NCI-H128 (cell line): ENCODE measurements around the gene SHISA6.
"Not testable (repeated sequence)": the region's sequence is repeated elsewhere in the genome, so short reads cannot be mapped to it uniquely, and the experiment has no call there.

Experiments used
- DNase-seq: peaks from one replicate; lab custom pipeline; 2025; ENCODE audit not compliant: unreplicated experiment; lab: John Stamatoyannopoulos, UW

The SHISA6 gene

GRCh38 chr17:11301874-11302273 is 60.9 kb downstream of the SHISA6 start:
- DNase-seq = not testable (repeated sequence)

GRCh38 chr17:11302401-11303186 is 61.6 kb downstream of the SHISA6 start:
- DNase-seq = no peak

- DNase-seq = no peak
These were observed 62.9 kb downstream of the SHISA6 start for GRCh38 chr17:11303773-11304394.

- no peak for DNase-seq
These were observed 63.6 kb downstream of the SHISA6 start for GRCh38 chr17:11304568-11304967.

DNA sequence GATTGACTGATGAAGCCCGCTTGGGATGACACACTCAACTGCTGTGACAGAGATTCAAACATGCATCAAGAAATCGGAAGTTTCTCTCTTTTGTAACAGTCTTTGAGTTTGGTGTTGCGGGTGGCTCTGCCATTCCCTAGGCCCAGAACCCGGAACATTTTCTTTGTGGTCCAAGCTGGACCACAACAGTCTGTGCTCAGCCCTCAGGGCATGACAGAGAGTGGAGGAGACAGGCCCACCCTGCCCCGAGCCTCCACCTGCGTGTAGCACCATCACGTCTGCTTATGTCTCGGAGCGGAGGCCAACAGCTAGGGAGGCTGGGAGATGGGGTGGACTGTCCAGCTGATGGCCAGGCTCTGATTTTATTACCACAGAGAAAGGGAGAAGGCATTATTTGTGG is 64.5 kb downstream of the SHISA6 start:
- no peak for DNase-seq

DNA sequence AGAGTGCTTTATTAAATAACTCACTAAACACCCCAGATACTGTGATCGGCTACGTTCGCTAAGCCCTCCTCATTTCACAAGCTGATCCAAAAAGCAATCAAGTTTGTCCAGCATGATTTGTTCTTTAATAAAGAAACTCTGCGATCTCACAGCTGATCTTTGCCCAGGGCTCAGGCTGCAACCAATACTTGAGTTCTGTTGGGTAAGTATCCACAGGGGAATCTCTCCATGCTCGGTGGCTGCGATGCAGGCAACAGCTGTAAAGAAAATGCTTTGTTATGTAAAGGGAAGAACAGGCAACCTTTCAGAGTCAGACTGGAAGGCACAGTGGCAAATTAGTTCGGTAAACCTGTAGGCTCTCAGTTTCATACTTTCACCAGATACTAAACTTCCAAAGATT is 67.5 kb downstream of the SHISA6 start:
- no peak for DNase-seq

DNA sequence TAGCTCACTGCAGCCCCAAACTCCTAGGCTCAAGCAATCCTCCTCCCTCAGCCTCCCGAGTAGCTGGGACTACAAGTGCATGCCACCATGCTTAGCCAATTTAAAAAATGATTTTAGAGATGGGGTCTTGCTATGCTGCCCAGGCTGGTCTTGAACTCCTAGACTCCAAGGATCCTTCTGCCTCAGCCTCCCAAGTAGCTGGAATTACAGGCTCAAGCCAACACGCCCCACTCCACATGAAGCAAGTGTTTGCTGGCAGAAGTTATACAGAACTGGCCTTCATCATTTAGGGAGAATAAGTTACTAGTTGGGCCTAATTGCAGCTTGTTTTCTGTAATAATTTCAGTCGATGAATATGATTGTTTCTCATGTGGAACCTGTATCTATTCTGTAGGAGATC is 68.0 kb downstream of the SHISA6 start:
- DNase-seq = no peak

DNA sequence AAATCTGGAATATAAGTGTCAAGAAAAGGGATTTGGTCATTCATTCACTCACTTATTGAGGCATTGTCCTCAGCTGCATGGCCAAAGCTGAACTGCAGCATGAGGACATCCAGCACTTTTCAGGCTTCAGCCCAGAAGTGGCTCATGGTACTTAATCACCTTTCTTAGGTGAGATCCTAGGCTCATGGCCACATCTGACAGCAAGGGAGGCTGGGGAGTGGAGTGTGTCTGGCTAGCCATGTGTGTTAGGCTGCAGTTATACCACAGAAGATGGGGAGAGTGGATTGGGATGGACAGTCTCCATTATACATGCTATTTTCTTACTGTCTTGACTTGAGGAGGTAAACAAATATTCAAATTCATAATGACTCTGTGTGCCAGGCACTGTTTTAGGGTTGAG is 68.8 kb downstream of the SHISA6 start:
- DNase-seq = no peak

DNA sequence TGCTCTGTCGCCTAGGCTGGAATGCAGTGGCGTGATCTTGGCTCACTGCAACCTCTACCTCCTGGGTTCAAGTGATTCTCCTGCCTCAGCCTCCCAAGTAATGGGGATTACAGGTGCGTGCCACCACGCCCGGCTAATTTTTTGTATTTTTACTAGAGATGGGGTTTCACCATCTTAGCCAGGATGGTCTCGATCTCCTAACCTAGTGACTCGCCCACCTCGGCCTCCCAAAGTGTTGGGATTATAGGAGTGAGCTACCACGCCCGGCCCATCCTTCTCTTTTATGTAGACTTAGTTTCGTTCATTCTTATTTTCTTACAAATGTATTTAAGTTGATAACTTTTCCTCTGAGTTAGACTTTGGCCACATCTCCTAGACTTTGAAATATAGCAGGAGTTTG is 75.4 kb downstream of the SHISA6 start:
- DNase-seq = not testable (repeated sequence)

DNA sequence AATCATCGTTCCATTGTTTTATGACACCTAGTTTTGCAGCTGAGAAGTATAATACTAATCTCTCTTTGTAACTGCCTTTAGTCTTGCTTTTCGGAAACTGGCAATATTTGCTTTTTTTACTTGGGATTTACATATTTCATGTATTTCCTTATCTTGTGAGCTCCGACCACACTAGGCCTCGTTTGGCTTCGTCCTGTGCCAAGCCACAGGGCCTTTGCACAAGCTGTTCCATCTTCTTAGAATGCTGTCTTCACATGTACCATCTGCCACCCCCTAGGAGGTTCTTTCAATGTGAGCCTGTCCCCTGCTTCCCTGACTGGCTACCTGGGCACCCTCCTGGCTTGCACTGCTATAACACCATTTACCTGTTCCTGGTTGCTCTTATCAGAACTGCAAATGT is 77.2 kb downstream of the SHISA6 start:
- DNase-seq = no peak

- DNase-seq = no peak
These were observed 78.9 kb downstream of the SHISA6 start for GRCh38 chr17:11319894-11320293.

- no peak for DNase-seq
These were observed 83.0 kb downstream of the SHISA6 start for GRCh38 chr17:11324021-11324420.

- no peak for DNase-seq
These were observed 83.9 kb downstream of the SHISA6 start for GRCh38 chr17:11324846-11325420.

- no peak for DNase-seq
These were observed 85.5 kb downstream of the SHISA6 start for GRCh38 chr17:11326492-11326891.

GRCh38 chr17:11328770-11329169 is 87.8 kb downstream of the SHISA6 start:
- no peak for DNase-seq

DNA sequence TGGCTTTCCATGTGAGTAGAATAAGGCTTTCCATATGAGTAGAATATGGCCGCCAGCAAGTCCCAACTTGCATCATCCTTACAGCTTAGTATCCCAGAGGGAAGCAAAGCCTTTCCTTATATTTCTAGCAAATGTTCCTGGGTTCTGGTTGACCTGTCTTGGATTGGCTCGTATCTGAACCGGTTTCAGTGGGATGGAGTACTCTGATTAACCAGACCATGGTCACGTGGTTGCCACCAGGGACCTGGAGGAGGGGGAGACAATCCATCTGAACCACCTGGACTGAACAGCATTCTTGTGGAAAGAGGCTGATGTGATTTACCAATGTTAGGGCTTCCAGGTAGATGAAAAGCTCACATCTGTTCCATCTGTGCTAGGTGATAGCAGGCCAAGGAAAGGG is 89.0 kb downstream of the SHISA6 start:
- DNase-seq = no peak

DNA sequence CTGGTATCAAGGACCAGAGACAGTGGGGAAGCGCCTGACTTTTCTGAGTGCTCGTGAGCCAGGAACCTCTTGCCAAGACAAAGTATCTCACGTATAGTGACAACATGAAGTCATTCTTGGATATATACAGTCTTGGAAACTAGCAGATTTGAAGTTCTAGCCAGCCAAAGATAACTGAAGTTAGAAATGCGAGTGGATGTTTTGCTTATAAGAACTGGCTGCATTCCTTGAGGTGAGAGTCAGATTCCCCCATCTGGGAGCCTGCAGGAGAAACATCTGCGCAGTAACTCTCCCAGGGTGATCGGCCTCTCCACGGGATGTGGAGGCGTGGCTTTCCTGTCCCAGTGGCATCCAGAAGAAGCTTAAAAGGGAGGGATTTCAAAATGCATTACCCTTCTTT is 89.8 kb downstream of the SHISA6 start:
- DNase-seq = no peak

DNA sequence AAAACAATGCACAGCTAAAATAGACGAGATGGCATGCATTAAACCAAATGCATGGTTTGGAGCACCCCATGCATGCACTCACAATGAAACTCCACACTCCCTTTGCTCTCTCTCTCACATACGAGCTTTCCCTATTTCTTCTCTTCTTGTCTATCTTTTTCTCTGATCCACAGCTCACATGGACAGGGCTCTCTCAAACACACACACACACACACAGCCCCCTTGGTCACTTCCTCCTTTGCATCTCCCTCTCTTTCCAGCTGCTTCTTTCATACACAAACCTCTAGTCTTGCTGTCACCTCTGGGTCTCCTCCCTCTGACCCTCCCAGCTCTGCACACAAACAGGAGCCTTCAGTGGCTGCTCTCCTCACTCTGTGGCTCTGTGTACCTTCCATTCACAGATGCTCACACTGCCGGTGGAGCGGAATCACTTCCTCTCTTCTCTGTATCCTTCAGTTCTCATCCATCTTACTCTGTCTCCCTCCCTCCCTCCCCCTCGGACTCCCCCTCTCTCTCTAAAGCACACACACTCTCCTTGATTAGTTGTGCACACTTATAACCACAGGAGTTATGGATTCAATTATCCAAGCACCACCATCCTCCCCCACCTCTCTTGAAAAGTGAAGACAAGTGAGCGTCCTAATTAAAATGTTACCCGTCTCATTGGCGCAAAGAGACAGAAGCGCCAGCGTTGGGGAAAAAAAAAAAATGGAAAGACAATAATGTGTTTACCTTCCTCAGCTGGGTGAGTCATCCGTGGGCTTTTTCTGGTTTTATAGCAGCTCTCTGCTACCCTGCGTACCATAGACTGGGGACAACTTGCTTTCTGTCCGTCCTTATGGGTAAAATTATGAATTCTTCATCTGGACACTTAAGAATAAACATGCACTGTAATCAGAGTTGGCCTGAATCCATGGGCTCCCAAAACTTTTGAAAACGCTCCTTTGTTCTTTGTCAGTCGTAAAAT is 90.8 kb downstream of the SHISA6 start:
- no peak for DNase-seq

- no peak for DNase-seq
These were observed 91.7 kb downstream of the SHISA6 start for GRCh38 chr17:11332706-11333105.

- no peak for DNase-seq
These were observed 93.5 kb downstream of the SHISA6 start for GRCh38 chr17:11334493-11334892.

DNA sequence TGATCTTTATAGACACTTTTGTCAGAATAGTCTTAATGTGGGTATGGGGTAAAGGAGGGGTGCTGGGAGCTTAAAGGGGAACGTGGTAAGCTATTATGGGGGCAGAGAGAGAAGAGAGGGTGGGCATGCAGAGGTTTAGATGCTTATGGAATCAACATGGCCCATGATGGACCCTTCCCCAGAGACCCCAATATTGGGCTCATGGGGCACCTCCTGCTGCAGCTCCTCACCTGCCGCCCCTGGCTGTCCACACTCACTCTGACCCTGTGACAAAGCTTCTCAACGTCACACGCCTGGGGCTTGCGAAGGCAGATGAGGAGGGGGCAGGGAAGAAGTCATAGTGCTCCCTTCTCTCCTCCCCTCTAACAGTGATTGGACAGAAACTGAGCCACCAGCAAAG is 95.3 kb downstream of the SHISA6 start:
- no peak for DNase-seq
